ENCODE measurements around the gene IFNAR2. TPM values are rescaled to one million over a fixed set of nuclear protein-coding genes. Genes with fewer than 3 reads are reported as not detected.
"Not testable (repeated sequence)": the region's sequence is repeated elsewhere in the genome, so short reads cannot be mapped to it uniquely, and the experiment has no call there.

IFNAR2 gene
- total and polyA plus RNA-seq, 4 donors: 16.8 to 45.1 (median 28.1) TPM

GRCh38 chr21:33208534-33208933 is 21.2 kb upstream of the IFNAR2 start:
- ATAC-seq (ENCODE audit: low FRiP score) (no peak), DNase-seq (no peak)
- Histone ChIP-seq H3K4me1 (ENCODE audit: control insufficient read depth in 1 of 2, insufficient read depth in 2 of 2, low read length in 2 of 2) (no peaks in the 10 kb centered on the region), H3K4me3 (ENCODE audit: low read length in 2 of 2) (no peak overlapping the region), H3K27ac (ENCODE audit: low read depth in 1 of 2, low read length in 2 of 2) (no peak overlapping the region), H3K27me3 (ENCODE audit: control insufficient read depth in 1 of 2, insufficient read depth in 2 of 2, low read length in 1 of 2) (no peaks in the 10 kb centered on the region), H3K9me3 (ENCODE audit: control insufficient read depth, low read length) (no peaks in the 10 kb centered on the region), H3K36me3 (ENCODE audit: control insufficient read depth in 1 of 2, insufficient read depth in 2 of 2, low read length in 1 of 2) (no peaks in the 10 kb centered on the region)
- intact Hi-C loops (cut with DNase I): no loop called here
- WGBS, 2 donors: 94 to 99% methylated on average over 1 of the region's 1 CpG

DNA sequence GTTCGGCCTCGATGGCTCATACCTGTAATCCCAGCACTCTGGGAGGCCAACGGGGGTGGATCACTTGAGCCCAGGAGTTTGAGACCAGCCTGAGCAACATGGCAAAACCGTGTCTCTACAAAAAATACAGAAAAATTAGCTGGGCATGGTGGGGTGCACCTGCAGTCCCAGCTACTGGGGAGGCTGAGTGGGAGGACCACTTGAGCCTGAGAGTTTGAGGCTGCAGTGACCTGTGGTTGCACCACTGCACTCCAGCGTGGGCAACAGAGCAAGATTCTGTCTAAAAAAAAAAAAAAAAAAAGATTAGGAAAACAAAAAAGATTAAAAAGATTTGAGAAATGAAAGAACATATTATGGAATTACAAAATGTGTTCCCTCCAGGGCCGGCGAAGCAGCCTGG is 18.4 kb upstream of the IFNAR2 start:
- WGBS, 2 donors: 86 to 89% methylated on average over 7 of the region's 7 CpGs
- H3K4me1 ChIP-seq (ENCODE audit: control insufficient read depth in 1 of 2, insufficient read depth in 2 of 2, low read length in 2 of 2): no peaks in the 10 kb centered on the region

DNA sequence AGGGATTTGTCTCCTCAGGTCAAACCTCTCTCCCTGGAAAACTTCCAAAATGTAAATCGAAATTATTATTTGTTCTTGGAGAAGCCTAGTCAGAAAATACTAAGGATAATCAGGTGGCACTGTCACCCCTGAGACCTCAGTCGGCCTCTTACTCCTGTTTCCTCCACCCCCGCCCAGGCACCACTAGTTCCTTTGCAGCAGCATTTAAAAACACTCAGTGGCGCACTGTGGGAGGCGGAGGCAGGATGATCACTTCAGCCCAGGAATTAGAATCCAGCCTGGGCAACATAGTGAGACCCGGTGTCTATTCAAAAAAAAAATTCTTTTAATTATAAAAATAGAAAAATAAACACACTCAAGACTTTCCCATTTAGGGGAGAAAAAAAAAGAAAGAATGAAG is 18.0 kb upstream of the IFNAR2 start:
- H3K4me1 ChIP-seq (ENCODE audit: control insufficient read depth in 1 of 2, insufficient read depth in 2 of 2, low read length in 2 of 2): no peaks in the 10 kb centered on the region
- no peak overlapping the region for H3K4me3 ChIP-seq (ENCODE audit: low read length in 2 of 2)
- no peaks in the 10 kb centered on the region for H3K36me3 ChIP-seq (ENCODE audit: control insufficient read depth in 1 of 2, insufficient read depth in 2 of 2, low read length in 1 of 2)
- H3K27ac ChIP-seq (ENCODE audit: low read depth in 1 of 2, low read length in 2 of 2): no peak overlapping the region
- no peaks in the 10 kb centered on the region for H3K27me3 ChIP-seq (ENCODE audit: control insufficient read depth in 1 of 2, insufficient read depth in 2 of 2, low read length in 1 of 2)
- DNase-seq (no peak), ATAC-seq (ENCODE audit: low FRiP score) (no peak)
- 67 to 75% methylated on average over 6 of the region's 6 CpGs for WGBS, 2 donors
- intact Hi-C loops (cut with DNase I): no loop called here
- H3K9me3 ChIP-seq (ENCODE audit: control insufficient read depth, low read length): no peaks in the 10 kb centered on the region

More for the DNA sequence above, 18.4 kb upstream of the IFNAR2 start:
- intact Hi-C loops (cut with DNase I): no loop called here
- no peak overlapping the region for H3K4me3 ChIP-seq (ENCODE audit: low read length in 2 of 2)
- H3K27me3 ChIP-seq (ENCODE audit: control insufficient read depth in 1 of 2, insufficient read depth in 2 of 2, low read length in 1 of 2): no peaks in the 10 kb centered on the region
- DNase-seq (no peak), ATAC-seq (ENCODE audit: low FRiP score) (no peak)
- H3K9me3 ChIP-seq (ENCODE audit: control insufficient read depth, low read length): no peaks in the 10 kb centered on the region
- H3K36me3 ChIP-seq (ENCODE audit: control insufficient read depth in 1 of 2, insufficient read depth in 2 of 2, low read length in 1 of 2): no peaks in the 10 kb centered on the region
- no peak overlapping the region for H3K27ac ChIP-seq (ENCODE audit: low read depth in 1 of 2, low read length in 2 of 2)

DNA sequence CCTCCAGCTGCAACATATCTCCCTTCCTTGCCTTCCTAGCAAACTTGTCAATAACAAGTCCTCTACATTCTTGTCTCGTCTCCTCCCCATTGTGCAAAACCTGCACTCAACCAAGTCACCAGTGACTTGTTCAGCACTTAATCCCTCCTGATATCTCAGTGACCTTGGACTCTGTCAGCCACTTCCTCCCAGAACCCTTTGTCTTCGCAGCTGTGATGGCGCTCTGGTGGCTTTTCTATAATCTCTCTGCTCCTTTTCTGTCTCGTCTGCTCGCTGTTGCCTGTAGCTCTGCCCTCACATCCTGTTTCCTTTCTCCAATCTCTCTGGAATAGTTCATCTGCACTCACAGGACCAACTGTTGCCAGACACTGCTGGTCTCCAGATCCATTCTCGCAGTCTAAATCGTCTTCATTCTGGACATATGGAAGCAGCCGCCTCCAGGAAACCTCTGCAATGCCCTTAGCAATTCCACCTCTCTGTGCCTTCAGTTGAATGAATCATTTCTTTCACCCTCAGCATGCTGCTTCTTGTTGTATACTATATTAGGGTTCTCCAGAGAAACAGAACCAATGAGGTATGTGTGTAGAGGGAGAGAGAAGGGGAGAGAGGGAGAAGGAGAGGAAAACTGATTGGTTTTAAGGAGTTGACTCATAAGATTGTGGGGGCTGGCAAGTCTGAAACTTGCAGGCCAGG is 17.4 kb upstream of the IFNAR2 start:
- ATAC-seq (ENCODE audit: low FRiP score) (no peak), DNase-seq (no peak)
- no peaks in the 10 kb centered on the region for H3K4me1 ChIP-seq (ENCODE audit: control insufficient read depth in 1 of 2, insufficient read depth in 2 of 2, low read length in 2 of 2)
- H3K4me3 ChIP-seq (ENCODE audit: low read length in 2 of 2): no peak overlapping the region
- H3K9me3 ChIP-seq (ENCODE audit: control insufficient read depth, low read length): no peaks in the 10 kb centered on the region
- H3K36me3 ChIP-seq (ENCODE audit: control insufficient read depth in 1 of 2, insufficient read depth in 2 of 2, low read length in 1 of 2): no peaks in the 10 kb centered on the region
- 41 to 47% methylated on average over 8 of the region's 8 CpGs for WGBS, 2 donors
- H3K27me3 ChIP-seq (ENCODE audit: control insufficient read depth in 1 of 2, insufficient read depth in 2 of 2, low read length in 1 of 2): no peaks in the 10 kb centered on the region
- intact Hi-C loops (cut with DNase I): no loop called here
- H3K27ac ChIP-seq (ENCODE audit: low read depth in 1 of 2, low read length in 2 of 2): no peak overlapping the region

- 89 to 96% methylated on average over 1 of the region's 1 CpG for WGBS, 2 donors
- no peak for ATAC-seq (ENCODE audit: low FRiP score)
- H3K4me3 ChIP-seq (ENCODE audit: low read length in 2 of 2): no peak overlapping the region
- intact Hi-C loops (cut with DNase I): no loop called here
- no peaks in the 10 kb centered on the region for H3K27me3 ChIP-seq (ENCODE audit: control insufficient read depth in 1 of 2, insufficient read depth in 2 of 2, low read length in 1 of 2)
- no peak overlapping the region for H3K27ac ChIP-seq (ENCODE audit: low read depth in 1 of 2, low read length in 2 of 2)
- DNase-seq: no peak
- H3K36me3 ChIP-seq (ENCODE audit: control insufficient read depth in 1 of 2, insufficient read depth in 2 of 2, low read length in 1 of 2): no peaks in the 10 kb centered on the region
- no peaks in the 10 kb centered on the region for H3K9me3 ChIP-seq (ENCODE audit: control insufficient read depth, low read length)
- no peaks in the 10 kb centered on the region for H3K4me1 ChIP-seq (ENCODE audit: control insufficient read depth in 1 of 2, insufficient read depth in 2 of 2, low read length in 2 of 2)
Measured at GRCh38 chr21:33214056-33214455, 15.7 kb upstream of the IFNAR2 start.

DNA sequence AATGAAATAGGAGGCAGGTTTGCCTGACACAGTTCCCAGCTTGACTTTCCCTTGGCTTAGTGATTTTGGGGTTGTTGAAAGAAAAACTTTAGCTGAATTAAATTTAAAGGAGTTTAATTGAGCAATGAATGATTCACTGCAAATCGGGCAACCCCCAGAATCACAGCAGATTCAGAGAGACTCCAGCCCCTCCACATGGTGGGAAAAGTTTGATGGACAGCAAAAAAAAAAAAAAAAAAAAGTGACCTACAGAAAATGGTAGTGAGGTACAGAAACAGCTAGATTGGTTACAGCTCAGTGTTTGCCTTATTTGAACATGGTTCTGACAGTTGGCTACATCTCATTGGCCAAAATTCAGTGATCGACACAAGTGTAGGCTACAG is 12.6 kb upstream of the IFNAR2 start:
- no peak overlapping the region for H3K27ac ChIP-seq (ENCODE audit: low read depth in 1 of 2, low read length in 2 of 2)

GRCh38 chr21:33219300-33219699 is 10.4 kb upstream of the IFNAR2 start:
- Histone ChIP-seq H3K36me3 (ENCODE audit: control insufficient read depth in 1 of 2, insufficient read depth in 2 of 2, low read length in 1 of 2) (no peaks in the 10 kb centered on the region), H3K27ac (ENCODE audit: low read depth in 1 of 2, low read length in 2 of 2) (no peak overlapping the region), H3K4me3 (ENCODE audit: low read length in 2 of 2) (no peak overlapping the region), H3K9me3 (ENCODE audit: control insufficient read depth, low read length) (no peaks in the 10 kb centered on the region), H3K27me3 (ENCODE audit: control insufficient read depth in 1 of 2, insufficient read depth in 2 of 2, low read length in 1 of 2) (no peaks in the 10 kb centered on the region), H3K4me1 (ENCODE audit: control insufficient read depth in 1 of 2, insufficient read depth in 2 of 2, low read length in 2 of 2) (no peaks in the 10 kb centered on the region)
- no peak for DNase-seq
- WGBS, 2 donors: 91 to 94% methylated on average over 3 of the region's 3 CpGs
- intact Hi-C loops (cut with DNase I): no loop called here
- no peak for ATAC-seq (ENCODE audit: low FRiP score)

More for the DNA sequence above, 12.6 kb upstream of the IFNAR2 start:
- no peak for ATAC-seq (ENCODE audit: low FRiP score)
- no peaks in the 10 kb centered on the region for H3K4me1 ChIP-seq (ENCODE audit: control insufficient read depth in 1 of 2, insufficient read depth in 2 of 2, low read length in 2 of 2)
- intact Hi-C loops (cut with DNase I): no loop called here
- no peak overlapping the region for H3K4me3 ChIP-seq (ENCODE audit: low read length in 2 of 2)
- WGBS, 2 donors: 86 to 90% methylated on average over 2 of the region's 2 CpGs
- no peaks in the 10 kb centered on the region for H3K9me3 ChIP-seq (ENCODE audit: control insufficient read depth, low read length)
- no peak for DNase-seq
- H3K36me3 ChIP-seq (ENCODE audit: control insufficient read depth in 1 of 2, insufficient read depth in 2 of 2, low read length in 1 of 2): no peaks in the 10 kb centered on the region
- H3K27me3 ChIP-seq (ENCODE audit: control insufficient read depth in 1 of 2, insufficient read depth in 2 of 2, low read length in 1 of 2): no peaks in the 10 kb centered on the region

DNA sequence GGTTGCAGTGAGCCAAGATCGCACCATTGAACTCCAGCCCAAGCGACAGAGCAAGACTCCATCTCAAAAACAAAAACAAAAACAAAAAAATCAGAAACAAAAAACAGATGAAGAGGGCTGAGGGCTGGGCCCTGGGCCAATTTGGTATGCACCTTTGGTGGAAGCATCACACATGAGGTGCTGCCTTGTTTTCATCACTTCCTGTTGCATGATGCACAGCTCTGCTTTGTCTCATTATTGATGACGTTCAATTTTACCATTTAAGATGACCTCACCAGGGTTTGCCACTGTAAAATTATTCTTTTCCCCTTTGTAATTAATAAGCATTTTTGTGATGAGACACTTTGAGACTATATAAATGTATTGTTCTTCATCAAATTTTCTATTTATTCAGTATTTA is 9.8 kb upstream of the IFNAR2 start:
- Histone ChIP-seq H3K27me3 (ENCODE audit: control insufficient read depth in 1 of 2, insufficient read depth in 2 of 2, low read length in 1 of 2) (no peaks in the 10 kb centered on the region), H3K4me1 (ENCODE audit: control insufficient read depth in 1 of 2, insufficient read depth in 2 of 2, low read length in 2 of 2) (no peaks in the 10 kb centered on the region), H3K9me3 (ENCODE audit: control insufficient read depth, low read length) (no peaks in the 10 kb centered on the region), H3K4me3 (ENCODE audit: low read length in 2 of 2) (no peak overlapping the region), H3K27ac (ENCODE audit: low read depth in 1 of 2, low read length in 2 of 2) (no peak overlapping the region), H3K36me3 (ENCODE audit: control insufficient read depth in 1 of 2, insufficient read depth in 2 of 2, low read length in 1 of 2) (no peaks in the 10 kb centered on the region)
- no peak for ATAC-seq (ENCODE audit: low FRiP score)
- intact Hi-C loops (cut with DNase I): no loop called here
- no peak for DNase-seq
- 93 to 96% methylated on average over 3 of the region's 3 CpGs for WGBS, 2 donors

- ATAC-seq (ENCODE audit: low FRiP score); DNase-seq; H3K27me3 ChIP-seq (ENCODE audit: control insufficient read depth in 1 of 2, insufficient read depth in 2 of 2, low read length in 1 of 2); H3K36me3 ChIP-seq (ENCODE audit: control insufficient read depth in 1 of 2, insufficient read depth in 2 of 2, low read length in 1 of 2); H3K27ac ChIP-seq (ENCODE audit: low read depth in 1 of 2, low read length in 2 of 2); H3K4me3 ChIP-seq (ENCODE audit: low read length in 2 of 2); H3K4me1 ChIP-seq (ENCODE audit: control insufficient read depth in 1 of 2, insufficient read depth in 2 of 2, low read length in 2 of 2); H3K9me3 ChIP-seq (ENCODE audit: control insufficient read depth, low read length); intact Hi-C loops (cut with DNase I): not testable (repeated sequence)
- WGBS, 2 donors: 95% methylated on average over 3 of the region's 3 CpGs
Measured at GRCh38 chr21:33225376-33225775, 4.4 kb upstream of the IFNAR2 start.
